Thoracic aorta (tissue), 2 donors: Measurements from ENCODE around the gene RXFP1. TPM values are rescaled to one million over a fixed set of nuclear protein-coding genes. Genes with fewer than 3 reads are reported as not detected.

Source experiments
- ATAC-seq: fragments of 150-250 bp; one replicate; pipeline ENCODE4 v1.8.0; 2017; ENCODE audit warnings: low read depth; ENCODE audit not compliant: insufficient number of reproducible peaks, low FRiP score
- DNase-seq: peaks from one replicate; pipeline ENCODE4 v3.0.0-alpha.2; 2020; ENCODE audit warnings: low spot score
- H3K27ac ChIP-seq, 2 donors: fragments of 200-600 bp; sonication (generic); 1 replicate in 1 of 2; 2 replicates in 1 of 2; pipeline ENCODE4 v1.5.1; 2016; ENCODE audit warnings: mild to moderate bottlenecking in 2 of 2, moderate library complexity in 2 of 2
- H3K27me3 ChIP-seq: fragments of 200-600 bp; sonication (generic); replicated peaks from 2 replicates; pipeline ENCODE4 v1.6.0; 2016; ENCODE audit warnings: mild to moderate bottlenecking; ENCODE audit not compliant: insufficient read depth
- H3K36me3 ChIP-seq: fragments of 200-600 bp; sonication (generic); one replicate; pipeline ENCODE4 v1.5.1; 2016
- H3K4me1 ChIP-seq, 2 donors: fragments of 200-600 bp; sonication (generic); 1 replicate in 1 of 2; 2 replicates in 1 of 2; pipeline versions ENCODE4 v1.5.1 to v1.6.0; 2016; ENCODE audit warnings: low read depth in 2 of 2, mild to moderate bottlenecking in 1 of 2; ENCODE audit not compliant: control insufficient read depth in 1 of 2
- H3K4me3 ChIP-seq: fragments of 200-600 bp; sonication (generic); 2 replicates; pipeline ENCODE4 v1.5.1; 2016; ENCODE audit warnings: mild to moderate bottlenecking
- H3K9me3 ChIP-seq: fragments of 200-600 bp; sonication (generic); 2 replicates; pipeline ENCODE4 v1.5.1; 2016
- CTCF ChIP-seq: fragments of 200-600 bp; sonication (generic); IDR thresholded peaks from one replicate; pipeline ENCODE4 v1.5.1; 2019; ENCODE audit warnings: antibody characterized with exemption
- total RNA-seq, 2 donors: library from RNA; depleted of rRNA; stranded (reverse); fragments of >200 nt; gene quantifications; one replicate each; pipeline versions ENCODE4 v1.1.0 to v1.2.3, GENCODE V29; 2016

RXFP1 gene
- total RNA-seq, 2 donors from 2014 or later, result 0.35 to 9.6 TPM

- TF ChIP-seq CTCF, result no peak
- H3K27me3 ChIP-seq, result no peaks in the 10 kb centered on the region
- no peaks in the 10 kb centered on the region for H3K36me3 ChIP-seq
- H3K4me3 ChIP-seq, result peak within 1 kb of the TSS; percentile 97
- H3K9me3 ChIP-seq, result no peaks in the 10 kb centered on the region
- no peak for ATAC-seq
- H3K27ac ChIP-seq, result peak within 1 kb of the TSS; percentile 84 to 96
- DNase-seq, result no peak
- H3K4me1 ChIP-seq, result peaks cover 11 to 22% of the 10 kb centered on the region in 2 donors
Measured at GRCh38 chr4:158671665-158671914, 149.9 kb downstream of the RXFP1 start, which contains the start of gene C4orf46. TSS of gene C4orf46 (minus strand) at chr4:158671887. CDS start at chr4:158671801, 86 bp downstream.

- Histone ChIP-seq H3K9me3 (no peaks in the 10 kb centered on the region), H3K27ac (peak within 1 kb of the TSS; percentile 84 to 96), H3K4me1 (peaks cover 11 to 22% of the 10 kb centered on the region in 2 donors), H3K36me3 (no peaks in the 10 kb centered on the region), H3K27me3 (no peaks in the 10 kb centered on the region), H3K4me3 (peak within 1 kb of the TSS; percentile 97)
- TF ChIP-seq CTCF, result peak; percentile 61
- ATAC-seq, result peak; percentile 97
- DNase-seq, result peak; percentile 98
Measured at GRCh38 chr4:158671915-158672806, 150.5 kb downstream of the RXFP1 start, which contains the start of gene ETFDH. TSS of gene ETFDH (plus strand) at chr4:158672296. CDS start at chr4:158672457, 161 bp downstream.

GRCh38 chr4:158673633-158674032 is 152.0 kb downstream of the RXFP1 start:
- no peak for DNase-seq
- H3K9me3 ChIP-seq, result no peaks in the 10 kb centered on the region
- H3K36me3 ChIP-seq, result no peaks in the 10 kb centered on the region
- no peaks in the 10 kb centered on the region for H3K27me3 ChIP-seq
- no peak overlapping the region for H3K4me3 ChIP-seq
- peaks cover 11 to 22% of the 10 kb centered on the region in 2 donors for H3K4me1 ChIP-seq
- no peak for TF ChIP-seq CTCF
- no peak for ATAC-seq
- no peak overlapping the region for H3K27ac ChIP-seq

GRCh38 chr4:158676076-158676475 is 154.4 kb downstream of the RXFP1 start:
- H3K27me3 ChIP-seq, result no peaks in the 10 kb centered on the region
- DNase-seq (no peak), ATAC-seq (no peak)
- no peaks in the 10 kb centered on the region for H3K36me3 ChIP-seq
- no peak overlapping the region for H3K27ac ChIP-seq
- no peak overlapping the region for H3K4me3 ChIP-seq
- no peaks in the 10 kb centered on the region for H3K9me3 ChIP-seq
- peaks cover 3 to 11% of the 10 kb centered on the region in 2 donors for H3K4me1 ChIP-seq
- TF ChIP-seq CTCF, result no peak

- H3K4me1 ChIP-seq, result peaks cover 0 to under 1% of the 10 kb centered on the region in 2 donors
- H3K9me3 ChIP-seq, result no peaks in the 10 kb centered on the region
- ATAC-seq (no peak), DNase-seq (no peak)
- no peak overlapping the region for H3K4me3 ChIP-seq
- H3K36me3 ChIP-seq, result no peaks in the 10 kb centered on the region
- TF ChIP-seq CTCF, result no peak
- no peak overlapping the region for H3K27ac ChIP-seq
- no peaks in the 10 kb centered on the region for H3K27me3 ChIP-seq
Measured at GRCh38 chr4:158678767-158679166, 157.1 kb downstream of the RXFP1 start.
